HepG2 (cell line): Measurements from ENCODE around the gene NFKBIA. TPM values are rescaled to one million over a fixed set of nuclear protein-coding genes. Genes with fewer than 3 reads are reported as not detected.
A peak's percentile ranks its signal among the peaks of the same experiment; 100 is the strongest.

Experiments used
- ATAC-seq: fragments of 200-7000 bp; cut with Tn5 transposase; 3 replicates; pipeline ENCODE4 v1.9.1; 2020; ENCODE audit warnings: mild to moderate bottlenecking, moderate library complexity
- BruUV-seq: library from RNA; stranded (reverse); fragments of 400-500 nt; replicated peaks from 2 replicates; lab custom pipeline; 2021; lab: Mats Ljungman, UMichigan
- CTCF ChIA-PET: fragments of 300-600 bp; formaldehyde crosslinking; extraction: SDS; loops from one replicate; lab custom pipeline; 2021; ENCODE audit warnings: low total read pairs, inconsistent platforms, low intra/inter-chr PET ratio; lab: Yijun Ruan, JAX
- POLR2A ChIA-PET: fragments of 350-600 bp; sonication (Branson Sonifier 250); formaldehyde crosslinking; loops from one replicate; lab custom pipeline; 2020; ENCODE audit warnings: antibody characterized with exemption, inconsistent platforms; lab: Yijun Ruan, JAX
- DNase-seq: peaks from one replicate; pipeline ENCODE4 v3.0.0-alpha.2; 2015; ENCODE audit warnings: low spot score
- FAIRE-seq: peaks from 3 replicates; lab custom pipeline; 2011; peaks lifted over from hg19 to GRCh38; lab: Jason Lieb, UNC
- H2AFZ ChIP-seq: one replicate; pipeline ENCODE4 v1.6.1; 2011; ENCODE audit warnings: low read length, inconsistent platforms
- H3K27ac ChIP-seq: fragments of 300-600 bp; 3 replicates; pipeline ENCODE4 v1.8.0; 2011; ENCODE audit warnings: mixed run types, mild to moderate bottlenecking, mixed read lengths, low read length, inconsistent platforms; ENCODE audit not compliant: insufficient read depth; ENCODE audit errors: extremely low read length
- H3K27me3 ChIP-seq, 2 experiments: fragments of 200-600 bp in 1 of 2; 2 replicates in 1 of 2; 3 replicates in 1 of 2; pipeline versions ENCODE4 v1.6.0 to v1.8.0; 2011; ENCODE audit warnings: low read length in 2 of 2, mild to moderate bottlenecking in 2 of 2, moderate library complexity in 2 of 2, inconsistent platforms in 1 of 2; ENCODE audit not compliant: insufficient read depth in 2 of 2, control insufficient read depth in 1 of 2
- H3K36me3 ChIP-seq, 2 experiments: fragments of 200-600 bp in 1 of 2; replicated peaks in 1 of 2; 2 replicates in 1 of 2; 3 replicates in 1 of 2; pipeline versions ENCODE4 v1.5.1 to v1.8.0; 2011; ENCODE audit warnings: low read length in 2 of 2, inconsistent platforms in 1 of 2; ENCODE audit not compliant: insufficient read depth in 2 of 2, control insufficient read depth in 1 of 2
- H3K4me1 ChIP-seq: 2 replicates; pipeline ENCODE4 v1.5.1; 2012; ENCODE audit warnings: low read length, inconsistent platforms; ENCODE audit not compliant: insufficient read depth
- H3K4me2 ChIP-seq: 2 replicates; pipeline ENCODE4 v1.6.0; 2011; ENCODE audit warnings: low read depth, low read length, inconsistent platforms
- H3K4me3 ChIP-seq, 3 experiments: fragments of 200-600 bp in 1 of 3; sonication (generic), shearing (Covaris generic) in 1 of 3; replicated peaks in 1 of 3; 2 replicates each; pipeline ENCODE4 v1.5.1; 2011 to 2016; ENCODE audit warnings: low read length in 3 of 3, inconsistent platforms in 2 of 3, low read depth in 2 of 3, mild to moderate bottlenecking in 2 of 3, control low read depth in 1 of 3, mixed read lengths in 1 of 3; ENCODE audit not compliant: insufficient read depth in 1 of 3
- H3K79me2 ChIP-seq: one replicate; pipeline ENCODE4 v1.6.1; 2011; ENCODE audit warnings: low read length, inconsistent platforms; ENCODE audit not compliant: insufficient read depth
- H3K9ac ChIP-seq: 2 replicates; pipeline ENCODE4 v1.6.0; 2011; ENCODE audit warnings: mild to moderate bottlenecking, low read depth, low read length, inconsistent platforms; ENCODE audit not compliant: insufficient read depth
- H3K9me3 ChIP-seq: 2 replicates; pipeline ENCODE4 v1.5.1; 2012; ENCODE audit warnings: mild to moderate bottlenecking, low read length
- H4K20me1 ChIP-seq: 2 replicates; pipeline ENCODE4 v1.6.0; 2011; ENCODE audit warnings: inconsistent platforms, mild to moderate bottlenecking, low read length, moderate library complexity; ENCODE audit not compliant: insufficient read depth
- FOXK2 ChIP-seq: fragments of 450-650 bp; IDR thresholded peaks from 2 replicates; pipeline ENCODE4 v1.6.1; 2016
- GPN1 ChIP-seq: sonication (generic); formaldehyde crosslinking; IDR thresholded peaks from 2 replicates; pipeline ENCODE4 v1.5.1; 2020; ENCODE audit warnings: missing genetic modification reagents, borderline replicate concordance
- PPARG ChIP-seq: conservative IDR thresholded peaks from 2 replicates; pipeline ENCODE4 v1.6.1; 2016; ENCODE audit warnings: missing biosample characterization, missing genetic modification reagents
- ZKSCAN5 ChIP-seq: sonication (generic); formaldehyde crosslinking; IDR thresholded peaks from 2 replicates; pipeline ENCODE4 v1.5.1; 2020; ENCODE audit warnings: mild to moderate bottlenecking, missing genetic modification reagents
- ZNF430 ChIP-seq: sonication (generic); formaldehyde crosslinking; IDR thresholded peaks from 2 replicates; pipeline ENCODE4 v1.9.0; 2021; ENCODE audit warnings: mild to moderate bottlenecking, missing genetic modification reagents
- ZNF7 ChIP-seq: IDR thresholded peaks from 2 replicates; pipeline ENCODE4 v1.6.1; 2016; ENCODE audit warnings: missing biosample characterization, missing genetic modification reagents
- ZSCAN20 ChIP-seq: sonication (generic); formaldehyde crosslinking; IDR thresholded peaks from 2 replicates; pipeline ENCODE4 v1.4.0; 2020; ENCODE audit warnings: missing genetic modification reagents, mild to moderate bottlenecking, borderline replicate concordance
- WGBS: methylation state at CpG from one replicate; pipeline ENCODE4 v1.1.6; 2017; ENCODE audit warnings: low lambda C conversion rate; 5-methylcytosine and 5-hydroxymethylcytosine counted together
- in situ Hi-C: cut with HindIII; loops from 2 replicates; pipeline ENCODE4 v1.10.0; 2017; ENCODE audit warnings: low pct_unique_long_range_greater_than_20kb; ENCODE audit not compliant: extremely low pct_ligation_motif_present
- intact Hi-C: fragments of 100-400 bp; cut with micrococcal nuclease; formaldehyde crosslinking; loops from one replicate; pipeline ENCODE4 v1.10.0; 2022; ENCODE audit not compliant: unreplicated experiment
- polyA plus RNA-seq, 8 experiments: library from polyadenylated mRNA; depleted of rRNA in 3 of 8; stranded (reverse) in 7 of 8; unstranded in 1 of 8; fragments of >200 nt; fragmentation: Illumina TruSeq in 4 of 8; extraction: Trizol in 4 of 8; gene quantifications; 2 replicates each; pipeline versions ENCODE4 v1.2.1 to v1.2.3, GENCODE V29; 2011 to 2016; ENCODE audit warnings: low read depth in 4 of 8, missing spikeins in 1 of 8, mixed read lengths in 1 of 8; ENCODE audit not compliant: insufficient read depth in 1 of 8
- total RNA-seq, 5 experiments: library from RNA; depleted of rRNA; stranded (reverse); fragments of >200 nt; fragmentation: Illumina TruSeq; extraction: Trizol; gene quantifications; 2 replicates each; pipeline ENCODE4 v1.2.3, GENCODE V29; 2016; ENCODE audit warnings: low read depth in 1 of 5
- TF ChIP-seq, protein P1 (sequence below), 2 experiments: fragments of 450-650 bp in 1 of 2; sonication (generic) in 1 of 2; formaldehyde crosslinking in 1 of 2; IDR thresholded peaks; 2 replicates each; pipeline versions ENCODE4 v1.6.1 to v1.8.0; 2016 to 2022; ENCODE audit warnings: antibody characterized with exemption in 1 of 2, mild to moderate bottlenecking in 1 of 2, missing genetic modification reagents in 1 of 2
- TF ChIP-seq, protein P2 (sequence below): sonication (generic); formaldehyde crosslinking; IDR thresholded peaks from 2 replicates; pipeline ENCODE4 v1.4.0; 2020; ENCODE audit warnings: missing genetic modification reagents
- TF ChIP-seq, protein P3 (sequence below): sonication (generic); formaldehyde crosslinking; conservative IDR thresholded peaks from 2 replicates; pipeline ENCODE4 v1.8.1; 2023; ENCODE audit warnings: missing genetic modification reagents
- TF ChIP-seq, protein P4 (sequence below): IDR thresholded peaks from 2 replicates; pipeline ENCODE4 v1.6.1; 2018; ENCODE audit warnings: missing genetic modification reagents

The NFKBIA gene
- total and polyA plus RNA-seq, 2 of the 13 experiments (the other 11 are each of a cell fraction or from before 2014, with no cell fraction given) = 197 to 319 TPM

DNA sequence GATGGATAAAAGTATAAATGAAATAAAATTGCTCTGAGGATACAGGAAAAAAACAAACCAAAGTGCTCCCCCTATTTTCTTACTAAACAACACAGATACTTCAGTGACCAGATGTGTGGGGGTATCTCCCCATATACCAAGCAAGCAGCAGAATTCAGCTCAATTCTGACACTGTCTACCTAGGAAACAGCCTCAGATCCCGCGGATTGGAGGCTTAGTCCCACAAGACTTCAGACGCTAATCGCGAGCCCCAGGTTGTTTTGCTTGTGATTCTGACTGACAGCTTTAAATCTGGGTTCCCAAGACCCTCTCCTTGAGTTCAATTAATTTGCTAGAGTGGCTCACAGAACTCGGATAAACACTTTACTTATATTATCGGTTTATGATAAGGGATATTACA lies 17.3 kb downstream of the NFKBIA start:
- intact Hi-C loops = loop anchor here (5.0 kb wide), 1 partner anchor 95 kb away; the partner anchor contains the start of gene PSMA6
- H3K36me3 ChIP-seq = no peaks in the 10 kb centered on the region
- ChIA-PET POLR2A (interaction anchor here (0.9 to 12.0 kb wide), 3 partner anchors 13 to 95 kb away, joined by 3 to 211 read pairs (median 3); partner anchors contain the start of genes NFKBIA and PSMA6), CTCF (no interaction called here)
- H3K79me2 ChIP-seq = no peaks in the 10 kb centered on the region
- no peaks in the 10 kb centered on the region for H3K9me3 ChIP-seq
- ATAC-seq (no peak), FAIRE-seq (no peak), DNase-seq (no peak)
- peaks cover 58% of the 10 kb centered on the region for H3K4me1 ChIP-seq
- no peak overlapping the region for H2AFZ ChIP-seq
- H4K20me1 ChIP-seq = no peaks in the 10 kb centered on the region
- H3K4me3 ChIP-seq = no peak overlapping the region
- no TSS peak for BruUV-seq
- in situ Hi-C loops = no loop called here
- H3K9ac ChIP-seq = no peak overlapping the region
- WGBS = 92% methylated on average over 7 of the region's 7 CpGs
- H3K4me2 ChIP-seq = no peak overlapping the region
- no peak overlapping the region for H3K27ac ChIP-seq
- no peaks in the 10 kb centered on the region; a peak in 1 of 5 replicates for H3K27me3 ChIP-seq
- no peak for TF ChIP-seq ZKSCAN5 (CRISPR knock-in tag)
- TF ChIP-seq, protein P1, sequence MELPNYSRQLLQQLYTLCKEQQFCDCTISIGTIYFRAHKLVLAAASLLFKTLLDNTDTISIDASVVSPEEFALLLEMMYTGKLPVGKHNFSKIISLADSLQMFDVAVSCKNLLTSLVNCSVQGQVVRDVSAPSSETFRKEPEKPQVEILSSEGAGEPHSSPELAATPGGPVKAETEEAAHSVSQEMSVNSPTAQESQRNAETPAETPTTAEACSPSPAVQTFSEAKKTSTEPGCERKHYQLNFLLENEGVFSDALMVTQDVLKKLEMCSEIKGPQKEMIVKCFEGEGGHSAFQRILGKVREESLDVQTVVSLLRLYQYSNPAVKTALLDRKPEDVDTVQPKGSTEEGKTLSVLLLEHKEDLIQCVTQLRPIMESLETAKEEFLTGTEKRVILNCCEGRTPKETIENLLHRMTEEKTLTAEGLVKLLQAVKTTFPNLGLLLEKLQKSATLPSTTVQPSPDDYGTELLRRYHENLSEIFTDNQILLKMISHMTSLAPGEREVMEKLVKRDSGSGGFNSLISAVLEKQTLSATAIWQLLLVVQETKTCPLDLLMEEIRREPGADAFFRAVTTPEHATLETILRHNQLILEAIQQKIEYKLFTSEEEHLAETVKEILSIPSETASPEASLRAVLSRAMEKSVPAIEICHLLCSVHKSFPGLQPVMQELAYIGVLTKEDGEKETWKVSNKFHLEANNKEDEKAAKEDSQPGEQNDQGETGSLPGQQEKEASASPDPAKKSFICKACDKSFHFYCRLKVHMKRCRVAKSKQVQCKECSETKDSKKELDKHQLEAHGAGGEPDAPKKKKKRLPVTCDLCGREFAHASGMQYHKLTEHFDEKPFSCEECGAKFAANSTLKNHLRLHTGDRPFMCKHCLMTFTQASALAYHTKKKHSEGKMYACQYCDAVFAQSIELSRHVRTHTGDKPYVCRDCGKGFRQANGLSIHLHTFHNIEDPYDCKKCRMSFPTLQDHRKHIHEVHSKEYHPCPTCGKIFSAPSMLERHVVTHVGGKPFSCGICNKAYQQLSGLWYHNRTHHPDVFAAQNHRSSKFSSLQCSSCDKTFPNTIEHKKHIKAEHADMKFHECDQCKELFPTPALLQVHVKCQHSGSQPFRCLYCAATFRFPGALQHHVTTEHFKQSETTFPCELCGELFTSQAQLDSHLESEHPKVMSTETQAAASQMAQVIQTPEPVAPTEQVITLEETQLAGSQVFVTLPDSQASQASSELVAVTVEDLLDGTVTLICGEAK (IDR thresholded peaks at IDR 0.05) = no peak
- TF ChIP-seq, protein P1 (CRISPR knock-in tag; IDR thresholded peaks at IDR 0.05) = no peak
- no peak for TF ChIP-seq ZNF430 (CRISPR knock-in tag)
- TF ChIP-seq PPARG (CRISPR knock-in tag) = no peak
- TF ChIP-seq, protein P2, sequence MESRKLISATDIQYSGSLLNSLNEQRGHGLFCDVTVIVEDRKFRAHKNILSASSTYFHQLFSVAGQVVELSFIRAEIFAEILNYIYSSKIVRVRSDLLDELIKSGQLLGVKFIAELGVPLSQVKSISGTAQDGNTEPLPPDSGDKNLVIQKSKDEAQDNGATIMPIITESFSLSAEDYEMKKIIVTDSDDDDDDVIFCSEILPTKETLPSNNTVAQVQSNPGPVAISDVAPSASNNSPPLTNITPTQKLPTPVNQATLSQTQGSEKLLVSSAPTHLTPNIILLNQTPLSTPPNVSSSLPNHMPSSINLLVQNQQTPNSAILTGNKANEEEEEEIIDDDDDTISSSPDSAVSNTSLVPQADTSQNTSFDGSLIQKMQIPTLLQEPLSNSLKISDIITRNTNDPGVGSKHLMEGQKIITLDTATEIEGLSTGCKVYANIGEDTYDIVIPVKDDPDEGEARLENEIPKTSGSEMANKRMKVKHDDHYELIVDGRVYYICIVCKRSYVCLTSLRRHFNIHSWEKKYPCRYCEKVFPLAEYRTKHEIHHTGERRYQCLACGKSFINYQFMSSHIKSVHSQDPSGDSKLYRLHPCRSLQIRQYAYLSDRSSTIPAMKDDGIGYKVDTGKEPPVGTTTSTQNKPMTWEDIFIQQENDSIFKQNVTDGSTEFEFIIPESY (CRISPR knock-in tag) = peak; percentile 39; the same call in 1 of the 2 replicates
- no peak for TF ChIP-seq ZSCAN20 (CRISPR knock-in tag)
- no peak for TF ChIP-seq GPN1
- TF ChIP-seq, protein P3, sequence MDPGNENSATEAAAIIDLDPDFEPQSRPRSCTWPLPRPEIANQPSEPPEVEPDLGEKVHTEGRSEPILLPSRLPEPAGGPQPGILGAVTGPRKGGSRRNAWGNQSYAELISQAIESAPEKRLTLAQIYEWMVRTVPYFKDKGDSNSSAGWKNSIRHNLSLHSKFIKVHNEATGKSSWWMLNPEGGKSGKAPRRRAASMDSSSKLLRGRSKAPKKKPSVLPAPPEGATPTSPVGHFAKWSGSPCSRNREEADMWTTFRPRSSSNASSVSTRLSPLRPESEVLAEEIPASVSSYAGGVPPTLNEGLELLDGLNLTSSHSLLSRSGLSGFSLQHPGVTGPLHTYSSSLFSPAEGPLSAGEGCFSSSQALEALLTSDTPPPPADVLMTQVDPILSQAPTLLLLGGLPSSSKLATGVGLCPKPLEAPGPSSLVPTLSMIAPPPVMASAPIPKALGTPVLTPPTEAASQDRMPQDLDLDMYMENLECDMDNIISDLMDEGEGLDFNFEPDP (CRISPR knock-in tag) = 0 out of 2 replicates have a peak, but pooled peaks have one; percentile 63
- TF ChIP-seq, protein P4, sequence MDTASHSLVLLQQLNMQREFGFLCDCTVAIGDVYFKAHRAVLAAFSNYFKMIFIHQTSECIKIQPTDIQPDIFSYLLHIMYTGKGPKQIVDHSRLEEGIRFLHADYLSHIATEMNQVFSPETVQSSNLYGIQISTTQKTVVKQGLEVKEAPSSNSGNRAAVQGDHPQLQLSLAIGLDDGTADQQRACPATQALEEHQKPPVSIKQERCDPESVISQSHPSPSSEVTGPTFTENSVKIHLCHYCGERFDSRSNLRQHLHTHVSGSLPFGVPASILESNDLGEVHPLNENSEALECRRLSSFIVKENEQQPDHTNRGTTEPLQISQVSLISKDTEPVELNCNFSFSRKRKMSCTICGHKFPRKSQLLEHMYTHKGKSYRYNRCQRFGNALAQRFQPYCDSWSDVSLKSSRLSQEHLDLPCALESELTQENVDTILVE (CRISPR knock-in tag) = no peak
- no peak for TF ChIP-seq ZNF7 (CRISPR knock-in tag)
- no peak for TF ChIP-seq FOXK2
